CD14-positive monocyte (primary cell): ENCODE data around the gene IFT25. TPM values are rescaled to one million over a fixed set of nuclear protein-coding genes. Genes with fewer than 3 reads are reported as not detected.

ENCODE experiments used
- DNase-seq, 3 donors: peaks; one replicate each; pipeline ENCODE4 v3.0.0-alpha.2; 2011 to 2022
- H2AFZ ChIP-seq: 2 replicates; pipeline ENCODE4 v1.6.0; 2012; ENCODE audit warnings: mild to moderate bottlenecking, low read depth, low read length, inconsistent platforms; ENCODE audit not compliant: insufficient read depth, poor library complexity, severe bottlenecking
- H3K27ac ChIP-seq, 2 donors: 1 replicate in 1 of 2; 2 replicates in 1 of 2; pipeline ENCODE4 v1.5.1; 2012 to 2013; ENCODE audit warnings: low read length in 2 of 2, control low read depth in 1 of 2, inconsistent platforms in 1 of 2, low read depth in 1 of 2, mild to moderate bottlenecking in 1 of 2
- H3K27me3 ChIP-seq, 2 donors: one replicate each; pipeline versions ENCODE4 v1.6.0 to v1.6.1; 2011 to 2013; ENCODE audit warnings: low read length in 2 of 2; ENCODE audit not compliant: control insufficient read depth in 2 of 2, insufficient read depth in 2 of 2
- H3K36me3 ChIP-seq, 2 donors: replicated peaks in 1 of 2; 1 replicate in 1 of 2; 2 replicates in 1 of 2; pipeline versions ENCODE4 v1.5.1 to v1.6.1; 2012 to 2013; ENCODE audit warnings: low read length in 2 of 2, control low read depth in 1 of 2, inconsistent platforms in 1 of 2, mild to moderate bottlenecking in 1 of 2; ENCODE audit not compliant: insufficient read depth in 2 of 2, control insufficient read depth in 1 of 2
- H3K4me1 ChIP-seq, 2 donors: 1 replicate in 1 of 2; 2 replicates in 1 of 2; pipeline versions ENCODE4 v1.5.1 to v1.6.1; 2012 to 2013; ENCODE audit warnings: low read length in 2 of 2, control low read depth in 1 of 2, inconsistent platforms in 1 of 2, mild to moderate bottlenecking in 1 of 2, moderate library complexity in 1 of 2; ENCODE audit not compliant: insufficient read depth in 2 of 2, control insufficient read depth in 1 of 2
- H3K4me2 ChIP-seq: replicated peaks from 2 replicates; pipeline ENCODE3; 2012; ENCODE audit warnings: low read length, moderate library complexity, mild to moderate bottlenecking; ENCODE audit not compliant: poor library complexity, severe bottlenecking; ENCODE audit errors: extremely low read depth
- H3K4me3 ChIP-seq, 3 experiments: fragments of 200-600 bp in 1 of 3; sonication (generic) in 1 of 3; replicated peaks in 1 of 3; 1 replicate in 2 of 3; 2 replicates in 1 of 3; pipeline ENCODE4 v1.5.1; 2011 to 2013; ENCODE audit warnings: low read length in 3 of 3, mild to moderate bottlenecking in 3 of 3, control low read depth in 2 of 3, low read depth in 2 of 3, inconsistent platforms in 1 of 3, moderate library complexity in 1 of 3
- H3K79me2 ChIP-seq: 2 replicates; pipeline ENCODE4 v1.6.0; 2012; ENCODE audit warnings: mild to moderate bottlenecking, control low read depth, inconsistent platforms, low read length, moderate library complexity; ENCODE audit not compliant: insufficient read depth
- H3K9ac ChIP-seq: 2 replicates; pipeline ENCODE4 v1.6.0; 2017; ENCODE audit warnings: low read length, mild to moderate bottlenecking; ENCODE audit not compliant: insufficient read depth, poor library complexity, severe bottlenecking
- H3K9me3 ChIP-seq, 2 donors: replicated peaks in 1 of 2; 1 replicate in 1 of 2; 2 replicates in 1 of 2; pipeline versions ENCODE4 v1.5.1 to v1.6.1; 2012 to 2013; ENCODE audit warnings: low read length in 2 of 2, control low read depth in 1 of 2; ENCODE audit not compliant: control insufficient read depth in 1 of 2, insufficient read depth in 1 of 2
- H4K20me1 ChIP-seq: 2 replicates; pipeline ENCODE4 v1.6.0; 2012; ENCODE audit warnings: mild to moderate bottlenecking, low read length, control low read depth, moderate library complexity; ENCODE audit not compliant: insufficient read depth
- H3K27ac Mint-ChIP-seq, 7 donors: one replicate each; pipeline ENCODE4 v1.8.0; 2020; ENCODE audit warnings: mild to moderate bottlenecking in 7 of 7, mixed read lengths in 7 of 7, moderate library complexity in 6 of 7, inconsistent platforms in 2 of 7
- H3K27me3 Mint-ChIP-seq, 3 donors: one replicate each; pipeline ENCODE4 v1.8.0; 2021 to 2022; ENCODE audit warnings: low read depth in 3 of 3, mild to moderate bottlenecking in 3 of 3, mixed read lengths in 3 of 3, moderate library complexity in 3 of 3, inconsistent platforms in 1 of 3
- H3K36me3 Mint-ChIP-seq, 2 donors: one replicate each; pipeline ENCODE4 v1.8.0; 2020; ENCODE audit warnings: mixed read lengths in 2 of 2, inconsistent platforms in 1 of 2, mild to moderate bottlenecking in 1 of 2
- H3K4me1 Mint-ChIP-seq: one replicate; pipeline ENCODE4 v1.8.0; 2020; ENCODE audit warnings: mild to moderate bottlenecking, mixed read lengths
- H3K4me3 Mint-ChIP-seq, 2 donors: one replicate each; pipeline ENCODE4 v1.8.0; 2020; ENCODE audit warnings: mild to moderate bottlenecking in 2 of 2, mixed read lengths in 2 of 2, moderate library complexity in 1 of 2
- H3K9me3 Mint-ChIP-seq, 7 donors: one replicate each; pipeline ENCODE4 v1.8.0; 2020 to 2022; ENCODE audit warnings: mixed read lengths in 7 of 7, mild to moderate bottlenecking in 6 of 7, moderate library complexity in 6 of 7, inconsistent platforms in 2 of 7
- WGBS: methylation state at CpG from one replicate; pipeline ENCODE4 v1.1.5; 2013; ENCODE audit warnings: missing lambda C conversion rate; ENCODE audit not compliant: insufficient coverage; 5-methylcytosine and 5-hydroxymethylcytosine counted together
- intact Hi-C, 2 donors: fragments of 100-400 bp; cut with micrococcal nuclease; formaldehyde crosslinking; loops; one replicate each; pipeline versions ENCODE4 v1.15.0 to v1.15.1; 2023
- polyA plus RNA-seq, 3 donors: library from polyadenylated mRNA; depleted of rRNA in 1 of 3; unstranded in 2 of 3; stranded (reverse) in 1 of 3; fragments of 300-500 nt in 2 of 3; fragments of >200 nt in 1 of 3; fragmentation: Illumina TruSeq in 2 of 3; gene quantifications; 1 replicate in 2 of 3; 2 replicates in 1 of 3; pipeline ENCODE4 v1.2.3, GENCODE V29; 2012 to 2021
- TF ChIP-seq, protein P1 (sequence below): fragments of 200-600 bp; IDR thresholded peaks from one replicate; pipeline ENCODE4 v1.8.0; 2022; ENCODE audit warnings: antibody characterized with exemption, mild to moderate bottlenecking

The IFT25 gene
- polyA plus RNA-seq, 3 donors = 17.1 to 30.6 (median 27.8) TPM

DNA sequence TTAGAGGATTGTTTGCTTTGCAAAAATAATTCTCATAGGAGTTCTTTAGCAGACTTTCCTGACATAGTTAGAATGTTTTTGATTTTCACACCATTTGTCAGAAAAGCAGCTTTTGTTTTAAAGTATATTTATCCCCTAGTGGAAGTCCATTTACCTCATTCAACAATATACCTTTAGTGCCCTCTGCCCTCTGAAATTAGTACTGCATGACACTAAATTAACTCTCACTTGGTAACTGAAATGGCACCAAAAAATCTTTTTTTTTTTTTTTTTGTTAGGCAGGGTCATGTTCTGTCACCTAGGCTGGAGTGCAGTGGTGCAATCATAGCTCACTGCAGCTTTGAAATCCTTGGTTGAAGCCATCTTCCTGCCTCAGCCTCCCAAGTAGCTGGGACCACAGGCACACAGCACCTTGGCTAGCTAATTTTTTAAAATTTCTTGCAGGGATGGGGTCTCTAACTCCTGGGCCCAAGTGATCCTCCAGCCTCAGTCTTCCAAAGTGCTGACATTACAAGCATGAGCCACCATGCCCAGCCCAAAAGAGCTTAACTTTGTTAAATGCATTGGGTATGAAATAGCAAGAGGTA lies 14.3 kb upstream of the IFT25 start:
- Mint-ChIP-seq H3K4me1 (peaks cover 11% of the 10 kb centered on the region), H3K9me3 (peaks cover 0 to 2% (median 0%) of the 10 kb centered on the region in 7 donors), H3K4me3 (no peak overlapping the region), H3K36me3 (peaks cover 35 to 37% of the 10 kb centered on the region in 2 donors), H3K27ac (no peak overlapping the region), H3K27me3 (no peaks in the 10 kb centered on the region)
- H2AFZ ChIP-seq = no peak overlapping the region
- TF ChIP-seq, protein P1, sequence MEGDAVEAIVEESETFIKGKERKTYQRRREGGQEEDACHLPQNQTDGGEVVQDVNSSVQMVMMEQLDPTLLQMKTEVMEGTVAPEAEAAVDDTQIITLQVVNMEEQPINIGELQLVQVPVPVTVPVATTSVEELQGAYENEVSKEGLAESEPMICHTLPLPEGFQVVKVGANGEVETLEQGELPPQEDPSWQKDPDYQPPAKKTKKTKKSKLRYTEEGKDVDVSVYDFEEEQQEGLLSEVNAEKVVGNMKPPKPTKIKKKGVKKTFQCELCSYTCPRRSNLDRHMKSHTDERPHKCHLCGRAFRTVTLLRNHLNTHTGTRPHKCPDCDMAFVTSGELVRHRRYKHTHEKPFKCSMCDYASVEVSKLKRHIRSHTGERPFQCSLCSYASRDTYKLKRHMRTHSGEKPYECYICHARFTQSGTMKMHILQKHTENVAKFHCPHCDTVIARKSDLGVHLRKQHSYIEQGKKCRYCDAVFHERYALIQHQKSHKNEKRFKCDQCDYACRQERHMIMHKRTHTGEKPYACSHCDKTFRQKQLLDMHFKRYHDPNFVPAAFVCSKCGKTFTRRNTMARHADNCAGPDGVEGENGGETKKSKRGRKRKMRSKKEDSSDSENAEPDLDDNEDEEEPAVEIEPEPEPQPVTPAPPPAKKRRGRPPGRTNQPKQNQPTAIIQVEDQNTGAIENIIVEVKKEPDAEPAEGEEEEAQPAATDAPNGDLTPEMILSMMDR = peak; percentile 69
- H4K20me1 ChIP-seq = no peaks in the 10 kb centered on the region
- DNase-seq = peak; percentile 18 to 30 (median 26)
- no peaks in the 10 kb centered on the region for H3K9me3 ChIP-seq
- H3K4me3 ChIP-seq = no peak overlapping the region
- peaks cover 20 to 46% of the 10 kb centered on the region in 2 donors for H3K36me3 ChIP-seq
- H3K79me2 ChIP-seq = no peaks in the 10 kb centered on the region
- H3K9ac ChIP-seq = no peak overlapping the region
- H3K4me1 ChIP-seq = peaks cover 7 to 15% of the 10 kb centered on the region in 2 donors
- H3K27ac ChIP-seq = no peak overlapping the region
- H3K27me3 ChIP-seq = no peaks in the 10 kb centered on the region
- intact Hi-C loops = loop anchor here (2.0 to 5.0 kb wide), 2 partner anchors 97 kb away; no protein-coding TSS in a partner anchor
- no peak overlapping the region for H3K4me2 ChIP-seq

DNA sequence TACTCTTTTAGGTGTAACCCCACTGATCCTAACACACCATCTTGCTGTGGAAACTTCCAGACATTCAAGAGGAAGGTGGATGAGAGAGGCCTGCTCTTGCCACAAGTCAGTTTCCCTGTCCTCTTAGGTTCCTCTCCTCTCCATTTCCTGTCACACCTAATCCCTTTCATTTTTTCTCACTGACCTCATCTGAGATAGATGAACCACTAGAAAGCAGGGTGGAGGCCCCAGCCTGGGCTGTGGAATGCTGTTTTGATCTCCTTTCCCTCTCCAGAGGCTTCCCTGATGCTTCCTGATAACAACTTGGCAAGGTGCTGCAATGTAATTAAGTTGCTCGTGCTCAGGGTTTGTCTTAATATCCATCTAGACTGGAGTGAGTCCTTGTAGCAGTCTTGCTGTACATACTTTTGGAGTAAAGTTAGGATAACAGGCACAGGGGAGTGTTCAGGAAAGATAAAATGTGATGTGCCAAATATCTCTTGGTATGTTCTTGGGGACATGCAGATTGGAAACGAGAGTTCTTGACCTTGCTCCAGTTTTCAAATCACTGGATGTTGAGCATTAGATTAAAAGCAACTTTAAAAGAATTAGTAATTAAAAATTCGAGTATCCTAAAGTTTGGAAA lies 11.8 kb upstream of the IFT25 start:
- TF ChIP-seq, protein P1 = no peak
- no peak for DNase-seq
- H3K27ac Mint-ChIP-seq = peak overlapping the region in 5 of 7 donors; percentile 10 to 74 (median 70)
- peaks cover 11% of the 10 kb centered on the region for H3K4me1 Mint-ChIP-seq
- Histone ChIP-seq H3K4me1 (peaks cover 7 to 15% of the 10 kb centered on the region in 2 donors), H3K79me2 (no peaks in the 10 kb centered on the region), H3K9ac (no peak overlapping the region), H3K4me3 (no peak overlapping the region), H3K4me2 (no peak overlapping the region), H3K27ac (peak overlapping the region in 1 of 2 donors; percentile 72), H3K36me3 (peaks cover 15 to 35% of the 10 kb centered on the region in 2 donors), H4K20me1 (no peaks in the 10 kb centered on the region), H3K9me3 (no peaks in the 10 kb centered on the region), H3K27me3 (no peaks in the 10 kb centered on the region), H2AFZ (peak overlapping the region; percentile 20)
- WGBS = 88% methylated on average over 1 of the region's 3 CpGs
- no peak overlapping the region for H3K4me3 Mint-ChIP-seq
- peaks cover 0 to 2% (median 0%) of the 10 kb centered on the region in 7 donors for H3K9me3 Mint-ChIP-seq
- intact Hi-C loops = no loop called here
- no peaks in the 10 kb centered on the region for H3K27me3 Mint-ChIP-seq
- peaks cover 30 to 42% of the 10 kb centered on the region in 2 donors for H3K36me3 Mint-ChIP-seq
